OCI-LY3 (cell line): ENCODE data around the gene DNAJB11.
"Not testable (repeated sequence)": the region's sequence is repeated elsewhere in the genome, so short reads cannot be mapped to it uniquely, and the experiment has no call there.

Source experiments
- H2AFZ ChIP-seq: fragments of 200-600, 300-600 bp; shearing (Covaris generic); 2 replicates; pipeline ENCODE4 v1.6.0; 2014; ENCODE audit warnings: antibody characterized with exemption, low read depth, low read length
- H3K27ac ChIP-seq: fragments of 200-600, 300-600 bp; sonication (generic); 2 replicates; pipeline ENCODE4 v1.5.1; 2014; ENCODE audit warnings: mild to moderate bottlenecking, low read length, moderate library complexity, mixed read lengths
- H3K27me3 ChIP-seq: fragments of 200-600, 300-600 bp; sonication (generic); 2 replicates; pipeline ENCODE4 v1.6.1; 2014; ENCODE audit warnings: low read depth, low read length, mixed read lengths
- H3K36me3 ChIP-seq: fragments of 200-600, 300-600 bp; sonication (generic); replicated peaks from 2 replicates; pipeline ENCODE3; 2014; ENCODE audit warnings: low read depth, low read length, mixed read lengths
- H3K4me1 ChIP-seq: fragments of 300-600, 200-600 bp; sonication (generic); 2 replicates; pipeline ENCODE4 v1.6.1; 2014; ENCODE audit warnings: low read length, mixed read lengths
- H3K4me2 ChIP-seq: fragments of 200-600, 300-600 bp; sonication (generic); 2 replicates; pipeline ENCODE4 v1.6.1; 2014; ENCODE audit warnings: low read length, mixed read lengths
- H3K4me3 ChIP-seq: fragments of 300-600, 200-600 bp; sonication (generic); 2 replicates; pipeline ENCODE4 v1.5.1; 2014; ENCODE audit warnings: antibody characterized with exemption, mild to moderate bottlenecking, low read length, moderate library complexity
- H3K79me2 ChIP-seq: fragments of 300-600, 200-600 bp; shearing (Covaris generic); 2 replicates; pipeline ENCODE4 v1.6.1; 2014; ENCODE audit warnings: mild to moderate bottlenecking, low read length, mixed read lengths
- H3K9ac ChIP-seq: fragments of 300-600, 200-600 bp; shearing (Covaris generic); 2 replicates; pipeline ENCODE4 v1.6.0; 2014; ENCODE audit warnings: mild to moderate bottlenecking, low read length, moderate library complexity
- H3K9me3 ChIP-seq: fragments of 200-600, 300-600 bp; shearing (Covaris generic); 2 replicates; pipeline ENCODE4 v1.6.1; 2014; ENCODE audit warnings: low read length, mixed read lengths; ENCODE audit not compliant: insufficient read depth
- H4K20me1 ChIP-seq: fragments of 200-600, 300-600 bp; sonication (generic); 2 replicates; pipeline ENCODE4 v1.6.1; 2016; ENCODE audit warnings: low read length, mixed read lengths; ENCODE audit not compliant: insufficient read depth
- EZH2phosphoT487 ChIP-seq: fragments of 200-600 bp; shearing (Covaris generic); IDR thresholded peaks from 2 replicates; pipeline ENCODE4 v1.6.1; 2018; ENCODE audit warnings: antibody characterized with exemption, mixed run types, low read depth
- TF ChIP-seq, protein P1 (sequence below): fragments of 200-600, 300-600 bp; sonication (generic); IDR thresholded peaks from 2 replicates; pipeline ENCODE4 v1.5.1; 2014; ENCODE audit warnings: antibody characterized with exemption, low read length, low read depth

The DNAJB11 gene

DNA sequence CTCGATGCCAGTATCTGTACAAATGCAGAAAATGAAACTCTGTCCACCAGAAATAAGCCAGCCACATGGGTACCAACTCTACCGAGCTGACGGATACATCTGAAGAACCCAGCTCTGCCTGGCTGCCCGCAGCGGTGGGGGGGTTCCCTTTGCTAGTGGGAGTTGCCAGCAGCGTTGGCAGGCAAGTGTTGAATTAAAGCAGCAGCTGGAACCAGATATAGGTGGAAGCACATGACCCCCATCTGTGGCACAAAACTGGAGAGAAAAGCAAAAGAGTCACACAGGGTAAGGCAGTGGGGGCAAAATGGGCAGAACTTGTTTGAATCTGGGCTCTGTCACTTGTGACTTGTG is 44.3 kb upstream of the DNAJB11 start:
- Histone ChIP-seq H4K20me1 (no peaks in the 10 kb centered on the region), H2AFZ (no peak overlapping the region), H3K36me3 (no peaks in the 10 kb centered on the region), H3K9me3 (no peaks in the 10 kb centered on the region), H3K79me2 (no peaks in the 10 kb centered on the region), H3K4me3 (peak overlapping the region; percentile 54), H3K4me2 (peak overlapping the region; percentile 65), H3K9ac (peak overlapping the region; percentile 60), H3K27ac (peak overlapping the region; percentile 90), H3K4me1 (peaks cover 92% of the 10 kb centered on the region), H3K27me3 (no peaks in the 10 kb centered on the region)
- no peak for TF ChIP-seq EZH2phosphoT487
- TF ChIP-seq, protein P1, sequence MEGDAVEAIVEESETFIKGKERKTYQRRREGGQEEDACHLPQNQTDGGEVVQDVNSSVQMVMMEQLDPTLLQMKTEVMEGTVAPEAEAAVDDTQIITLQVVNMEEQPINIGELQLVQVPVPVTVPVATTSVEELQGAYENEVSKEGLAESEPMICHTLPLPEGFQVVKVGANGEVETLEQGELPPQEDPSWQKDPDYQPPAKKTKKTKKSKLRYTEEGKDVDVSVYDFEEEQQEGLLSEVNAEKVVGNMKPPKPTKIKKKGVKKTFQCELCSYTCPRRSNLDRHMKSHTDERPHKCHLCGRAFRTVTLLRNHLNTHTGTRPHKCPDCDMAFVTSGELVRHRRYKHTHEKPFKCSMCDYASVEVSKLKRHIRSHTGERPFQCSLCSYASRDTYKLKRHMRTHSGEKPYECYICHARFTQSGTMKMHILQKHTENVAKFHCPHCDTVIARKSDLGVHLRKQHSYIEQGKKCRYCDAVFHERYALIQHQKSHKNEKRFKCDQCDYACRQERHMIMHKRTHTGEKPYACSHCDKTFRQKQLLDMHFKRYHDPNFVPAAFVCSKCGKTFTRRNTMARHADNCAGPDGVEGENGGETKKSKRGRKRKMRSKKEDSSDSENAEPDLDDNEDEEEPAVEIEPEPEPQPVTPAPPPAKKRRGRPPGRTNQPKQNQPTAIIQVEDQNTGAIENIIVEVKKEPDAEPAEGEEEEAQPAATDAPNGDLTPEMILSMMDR, result no peak

DNA sequence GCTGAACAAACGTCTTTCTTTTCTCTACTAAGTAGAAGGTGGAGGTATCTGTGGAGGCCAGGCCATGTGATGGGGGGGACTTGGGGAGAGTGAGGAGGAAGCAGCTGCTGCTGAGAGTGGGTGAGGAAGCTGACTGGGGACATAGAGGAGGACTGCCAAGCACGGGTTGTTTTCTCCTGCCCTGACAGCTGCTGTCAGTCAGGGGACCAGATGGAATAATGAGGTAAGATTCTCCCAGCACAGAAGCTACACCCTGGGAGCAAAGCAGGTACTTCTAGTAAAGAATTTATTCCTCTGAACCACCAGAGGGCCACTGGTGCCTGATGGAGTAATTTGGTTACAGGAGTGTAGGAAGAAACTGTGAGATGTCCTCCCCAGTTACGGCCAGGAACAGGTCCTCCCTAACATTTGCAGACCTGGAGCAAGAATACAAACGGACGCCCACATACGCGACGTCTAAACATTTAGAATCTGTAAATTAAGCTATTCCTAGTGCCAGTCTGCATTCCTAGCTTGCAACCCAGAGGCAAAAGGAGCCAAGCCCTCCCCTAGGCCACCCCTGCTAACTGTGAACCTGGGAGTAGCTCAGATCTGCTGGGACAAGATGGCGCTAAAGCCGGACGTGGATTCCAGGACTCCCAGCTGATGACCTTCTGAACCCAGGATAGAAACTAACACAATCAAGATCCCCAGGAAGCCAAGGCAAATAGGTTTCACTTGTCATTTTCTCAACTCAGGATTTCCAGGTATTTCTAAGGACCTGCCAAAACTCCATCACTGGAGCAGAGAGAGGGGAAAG is 41.1 kb upstream of the DNAJB11 start:
- Histone ChIP-seq H3K79me2 (no peaks in the 10 kb centered on the region), H3K4me3 (no peak overlapping the region), H3K9me3 (no peaks in the 10 kb centered on the region), H3K27me3 (no peaks in the 10 kb centered on the region), H2AFZ (no peak overlapping the region), H3K36me3 (no peaks in the 10 kb centered on the region), H3K9ac (peak overlapping the region; percentile 35; the same call in 1 of the 2 replicates), H3K4me2 (peak overlapping the region; percentile 18), H3K4me1 (peaks cover 93% of the 10 kb centered on the region), H3K27ac (peak overlapping the region; percentile 60), H4K20me1 (no peaks in the 10 kb centered on the region)
- TF ChIP-seq EZH2phosphoT487, result no peak
- TF ChIP-seq, protein P1, result peak; percentile 47

DNA sequence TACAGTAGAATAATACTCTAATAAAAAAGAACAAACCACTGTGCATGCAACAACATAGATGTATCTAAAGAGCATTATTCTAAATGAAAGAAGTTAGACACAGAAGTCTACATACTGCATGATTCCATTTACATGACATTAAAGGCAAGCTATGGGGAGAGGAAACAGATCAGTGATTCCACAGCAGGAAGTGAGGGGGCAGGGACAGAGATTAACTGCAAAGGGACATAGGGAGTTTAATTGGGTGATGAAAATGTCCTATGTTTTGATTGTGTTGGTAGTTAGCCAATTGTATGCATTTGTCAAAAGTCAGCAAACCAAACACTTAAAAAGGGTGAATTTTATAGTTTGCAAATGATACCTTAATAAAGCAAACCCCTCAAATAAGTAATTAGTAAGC is 40.1 kb upstream of the DNAJB11 start:
- no peak overlapping the region for H2AFZ ChIP-seq
- H3K4me2 ChIP-seq, result no peak overlapping the region
- TF ChIP-seq, protein P1, result no peak
- no peak for TF ChIP-seq EZH2phosphoT487
- H3K79me2 ChIP-seq, result no peaks in the 10 kb centered on the region
- H3K9ac ChIP-seq, result no peak overlapping the region
- no peaks in the 10 kb centered on the region for H3K36me3 ChIP-seq
- no peak overlapping the region for H3K4me3 ChIP-seq
- peaks cover 94% of the 10 kb centered on the region for H3K4me1 ChIP-seq
- H3K9me3 ChIP-seq, result no peaks in the 10 kb centered on the region
- no peaks in the 10 kb centered on the region for H4K20me1 ChIP-seq
- no peaks in the 10 kb centered on the region for H3K27me3 ChIP-seq
- peak overlapping the region; percentile 10; the same call in 1 of the 2 replicates for H3K27ac ChIP-seq

DNA sequence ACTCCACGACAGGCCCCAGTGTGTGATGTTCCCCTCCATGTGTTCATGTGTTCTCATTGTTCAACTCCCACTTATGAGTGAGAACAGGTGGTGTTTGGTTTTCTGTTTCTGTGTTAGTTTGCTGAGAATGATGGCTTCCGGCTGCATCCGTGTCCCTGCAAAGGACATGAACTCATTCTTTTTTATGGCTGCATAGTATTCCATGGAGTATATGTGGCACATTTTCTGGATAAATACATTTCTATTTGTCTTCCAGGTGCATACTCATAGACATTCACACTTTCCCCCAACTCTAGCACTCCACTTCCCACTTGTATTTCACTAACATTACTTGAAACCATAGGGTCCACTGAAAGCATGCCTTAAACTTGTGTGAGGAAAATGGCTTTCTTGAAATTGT is 38.8 kb upstream of the DNAJB11 start:
- H3K9me3 ChIP-seq, H3K4me3 ChIP-seq, H3K36me3 ChIP-seq, H3K27me3 ChIP-seq, H4K20me1 ChIP-seq, H3K79me2 ChIP-seq, H2AFZ ChIP-seq: not testable (repeated sequence)
- Histone ChIP-seq H3K27ac (peak overlapping the region; percentile 99), H3K4me1 (peaks cover 94% of the 10 kb centered on the region), H3K4me2 (peak overlapping the region; percentile 46; the same call in 1 of the 2 replicates), H3K9ac (peak overlapping the region; percentile 68; the same call in 1 of the 2 replicates)
